Measurements from ENCODE around the gene TBC1D14. TPM values are rescaled to one million over a fixed set of nuclear protein-coding genes. Genes with fewer than 3 reads are reported as not detected.

The TBC1D14 gene
- total RNA-seq: 10 to 100 TPM; 42.3 to 43.5 TPM
- 40.4 TPM for polyA plus RNA-seq (2013, experiment 1 of 2)
- 42.0 TPM for polyA plus RNA-seq (2013, experiment 2 of 2)
- long read RNA-seq, experiment 1, full-length matches to known transcripts: 5 of 16 reads
- long read RNA-seq, experiment 1, partial matches to known transcripts: 1 of 16 reads
- long read RNA-seq, experiment 1, other reads (novel, unspliced or antisense): 10 of 16 reads
- long read RNA-seq, experiment 2, full-length matches to known transcripts: 50 of 82 reads
- long read RNA-seq, experiment 2, partial matches to known transcripts: 6 of 82 reads
- long read RNA-seq, experiment 2, other reads (novel, unspliced or antisense): 26 of 82 reads
- long read RNA-seq, experiment 3, full-length matches to known transcripts: 174 of 230 reads
- long read RNA-seq, experiment 3, partial matches to known transcripts: 26 of 230 reads
- long read RNA-seq, experiment 3, other reads (novel, unspliced or antisense): 30 of 230 reads
- long read RNA-seq, experiment 4, full-length matches to known transcripts: 2 of 2 reads
- long read RNA-seq, experiment 4, partial matches to known transcripts: 0 of 2 reads
- long read RNA-seq, experiment 4, other reads (novel, unspliced or antisense): 0 of 2 reads

GRCh38 chr4:6909113-6909969 lies at the start of gene TBC1D14:
TSS of gene TBC1D14 (plus strand) at chr4:6909826. CDS start at chr4:6923390, 13,564 bp downstream.
- peak within 1 kb of the TSS; percentile 85 for H3K4me3 ChIP-seq (ENCODE audit: low read length)
- 0 to 3% methylated on average over 28 to 108 of the region's 108 CpGs for WGBS, 2 experiments (ENCODE audit: insufficient coverage in 1 of 2, insufficient read length in 1 of 2)
- Mint-ChIP-seq H3K4me1 (peaks cover 22% of the 10 kb centered on the region), H3K36me3 (ENCODE audit: low read depth) (no peaks in the 10 kb centered on the region), H3K9me3 (no peaks in the 10 kb centered on the region), H3K27me3 (ENCODE audit: insufficient read depth) (peaks cover 32% of the 10 kb centered on the region), H3K27ac (peak within 1 kb of the TSS; percentile 89), H3K4me3 (peak within 1 kb of the TSS; percentile 86)
- peak within 1 kb of the TSS; percentile 95 for H3K27ac ChIP-seq (ENCODE audit: low read depth, low read length)
- peak; percentile 94 for DNase-seq
- no peaks in the 10 kb centered on the region for H3K9me3 ChIP-seq (ENCODE audit: control insufficient read depth, low read length)
- no peaks in the 10 kb centered on the region for H3K36me3 ChIP-seq (ENCODE audit: control insufficient read depth, insufficient read depth, low read length)
- peak; percentile 58 for TF ChIP-seq CTCF (conservative IDR thresholded peaks at IDR 0.05)
- H3K27me3 ChIP-seq (ENCODE audit: control insufficient read depth, insufficient read depth, low read length, poor library complexity, severe bottlenecking): peaks cover 5% of the 10 kb centered on the region
- peak within 1 kb of the TSS; percentile 79 for H3K9ac ChIP-seq (ENCODE audit: extremely low read depth, low read length, poor library complexity, severe bottlenecking)
- H3K4me1 ChIP-seq (ENCODE audit: control insufficient read depth, insufficient read depth, low read length): peaks cover 13% of the 10 kb centered on the region

GRCh38 chr4:6868386-6868785 lies 41.2 kb upstream of the TBC1D14 start:
- H3K4me3 ChIP-seq (ENCODE audit: low read length): no peak overlapping the region
- H3K4me1 ChIP-seq (ENCODE audit: control insufficient read depth, insufficient read depth, low read length): peaks cover 9% of the 10 kb centered on the region
- no peak for DNase-seq
- 97% methylated on average over 5 to 8 of the region's 8 CpGs for WGBS, 2 experiments (ENCODE audit: insufficient coverage in 1 of 2, insufficient read length in 1 of 2)
- Mint-ChIP-seq H3K36me3 (ENCODE audit: low read depth) (peaks cover 48% of the 10 kb centered on the region), H3K4me3 (no peak overlapping the region), H3K9me3 (no peaks in the 10 kb centered on the region), H3K4me1 (peaks cover 18% of the 10 kb centered on the region), H3K27ac (no peak overlapping the region), H3K27me3 (ENCODE audit: insufficient read depth) (peaks cover 6% of the 10 kb centered on the region)
- H3K9me3 ChIP-seq (ENCODE audit: control insufficient read depth, low read length): no peaks in the 10 kb centered on the region
- no peak overlapping the region for H3K9ac ChIP-seq (ENCODE audit: extremely low read depth, low read length, poor library complexity, severe bottlenecking)
- peak; percentile 28 for TF ChIP-seq CTCF (conservative IDR thresholded peaks at IDR 0.05)
- peaks cover 71% of the 10 kb centered on the region for H3K36me3 ChIP-seq (ENCODE audit: control insufficient read depth, insufficient read depth, low read length)
- H3K27ac ChIP-seq (ENCODE audit: low read depth, low read length): no peak overlapping the region
- no peaks in the 10 kb centered on the region for H3K27me3 ChIP-seq (ENCODE audit: control insufficient read depth, insufficient read depth, low read length, poor library complexity, severe bottlenecking)

- Mint-ChIP-seq H3K27ac (no peak overlapping the region), H3K9me3 (no peaks in the 10 kb centered on the region), H3K4me3 (no peak overlapping the region), H3K27me3 (ENCODE audit: insufficient read depth) (peaks cover 6% of the 10 kb centered on the region), H3K4me1 (peaks cover 18% of the 10 kb centered on the region), H3K36me3 (ENCODE audit: low read depth) (peaks cover 53% of the 10 kb centered on the region)
- H3K4me3 ChIP-seq (ENCODE audit: low read length): no peak overlapping the region
- H3K27ac ChIP-seq (ENCODE audit: low read depth, low read length): no peak overlapping the region
- no peak overlapping the region for H3K9ac ChIP-seq (ENCODE audit: extremely low read depth, low read length, poor library complexity, severe bottlenecking)
- TF ChIP-seq CTCF (conservative IDR thresholded peaks at IDR 0.05): no peak
- H3K36me3 ChIP-seq (ENCODE audit: control insufficient read depth, insufficient read depth, low read length): peaks cover 68% of the 10 kb centered on the region
- WGBS, 2 experiments (ENCODE audit: insufficient coverage in 1 of 2, insufficient read length in 1 of 2): 83 to 93% methylated on average over 2 of the region's 2 CpGs
- no peak for DNase-seq
- no peaks in the 10 kb centered on the region for H3K9me3 ChIP-seq (ENCODE audit: control insufficient read depth, low read length)
- H3K4me1 ChIP-seq (ENCODE audit: control insufficient read depth, insufficient read depth, low read length): peaks cover 9% of the 10 kb centered on the region
- H3K27me3 ChIP-seq (ENCODE audit: control insufficient read depth, insufficient read depth, low read length, poor library complexity, severe bottlenecking): no peaks in the 10 kb centered on the region
Observed at GRCh38 chr4:6869944-6870343, 39.7 kb upstream of the TBC1D14 start.

Measured in endodermal cell (in vitro differentiated cells).